IPS-18c (cell line): ENCODE results near the gene FSTL4.

Experiments used
- H3K4me3 ChIP-seq: 2 replicates; pipeline ENCODE4 v1.7.0; 2013; ENCODE audit warnings: low read depth, mild to moderate bottlenecking, low read length, moderate library complexity; ENCODE audit not compliant: insufficient read depth
- H3K9me3 ChIP-seq: one replicate; pipeline ENCODE4 v1.6.1; 2013; ENCODE audit warnings: mild to moderate bottlenecking, low read length, moderate library complexity; ENCODE audit not compliant: control insufficient read depth, insufficient read depth

Gene FSTL4

GRCh38 chr5:133354323-133355185, 257.8 kb downstream of the FSTL4 start:
- Histone ChIP-seq H3K9me3 (no peaks in the 10 kb centered on the region), H3K4me3 (no peak overlapping the region)

- no peaks in the 10 kb centered on the region for H3K9me3 ChIP-seq
- no peak overlapping the region for H3K4me3 ChIP-seq
Measured at GRCh38 chr5:133353741-133354140, 258.6 kb downstream of the FSTL4 start.

- no peaks in the 10 kb centered on the region for H3K9me3 ChIP-seq
Measured at GRCh38 chr5:133348406-133348805, 263.9 kb downstream of the FSTL4 start.

GRCh38 chr5:133347039-133347438, 265.3 kb downstream of the FSTL4 start:
- H3K4me3 ChIP-seq = no peak overlapping the region
- H3K9me3 ChIP-seq = no peaks in the 10 kb centered on the region

More at GRCh38 chr5:133348406-133348805, 263.9 kb downstream of the FSTL4 start:
- H3K4me3 ChIP-seq = no peak overlapping the region

GRCh38 chr5:133344266-133344665, 268.1 kb downstream of the FSTL4 start:
- H3K4me3 ChIP-seq = no peak overlapping the region
- H3K9me3 ChIP-seq = no peaks in the 10 kb centered on the region

- Histone ChIP-seq H3K9me3 (no peaks in the 10 kb centered on the region), H3K4me3 (no peak overlapping the region)
Measured at GRCh38 chr5:133343196-133343595, 269.1 kb downstream of the FSTL4 start.

- H3K4me3 ChIP-seq = no peak overlapping the region
Measured at GRCh38 chr5:133341915-133342710, 270.2 kb downstream of the FSTL4 start.

GRCh38 chr5:133341296-133341695, 271.0 kb downstream of the FSTL4 start:
- no peak overlapping the region for H3K4me3 ChIP-seq
- H3K9me3 ChIP-seq = no peaks in the 10 kb centered on the region

More at GRCh38 chr5:133341915-133342710, 270.2 kb downstream of the FSTL4 start:
- H3K9me3 ChIP-seq = no peaks in the 10 kb centered on the region

GRCh38 chr5:133340822-133341221, 271.5 kb downstream of the FSTL4 start:
- no peak overlapping the region for H3K4me3 ChIP-seq

GRCh38 chr5:133340002-133340755, 272.2 kb downstream of the FSTL4 start:
- H3K9me3 ChIP-seq = no peaks in the 10 kb centered on the region
- no peak overlapping the region for H3K4me3 ChIP-seq

More at GRCh38 chr5:133340822-133341221, 271.5 kb downstream of the FSTL4 start:
- H3K9me3 ChIP-seq = no peaks in the 10 kb centered on the region

GRCh38 chr5:133338504-133339355, 273.6 kb downstream of the FSTL4 start:
- no peaks in the 10 kb centered on the region for H3K9me3 ChIP-seq
- no peak overlapping the region for H3K4me3 ChIP-seq

GRCh38 chr5:133337795-133338445, 274.4 kb downstream of the FSTL4 start:
- no peaks in the 10 kb centered on the region for H3K9me3 ChIP-seq
- no peak overlapping the region for H3K4me3 ChIP-seq

GRCh38 chr5:133336969-133337410, 275.4 kb downstream of the FSTL4 start:
- Histone ChIP-seq H3K9me3 (no peaks in the 10 kb centered on the region), H3K4me3 (no peak overlapping the region)

GRCh38 chr5:133336121-133336968, 276.0 kb downstream of the FSTL4 start:
- no peaks in the 10 kb centered on the region for H3K9me3 ChIP-seq
- H3K4me3 ChIP-seq = no peak overlapping the region
